Keratinocyte (primary cell): ENCODE data around the gene CTTNBP2NL. TPM values are rescaled to one million over a fixed set of nuclear protein-coding genes. Genes with fewer than 3 reads are reported as not detected.

Experiments
- DNase-seq: peaks from one replicate; pipeline ENCODE4 v3.0.0-alpha.2; 2011; ENCODE audit warnings: low read depth, missing footprints, low spot score
- FAIRE-seq: peaks from 2 replicates; lab custom pipeline; 2011; peaks lifted over from hg19 to GRCh38; lab: Jason Lieb, UNC
- H2AFZ ChIP-seq: 2 replicates; pipeline ENCODE4 v1.6.0; 2012; ENCODE audit warnings: low read length, control low read depth, inconsistent platforms; ENCODE audit not compliant: control insufficient read depth
- H3K27ac ChIP-seq: 2 replicates; pipeline ENCODE4 v1.5.1; 2011; ENCODE audit warnings: low read length; ENCODE audit not compliant: control insufficient read depth, insufficient read depth
- H3K27me3 ChIP-seq: 3 replicates; pipeline ENCODE4 v1.6.0; 2011; ENCODE audit warnings: low read length; ENCODE audit not compliant: control insufficient read depth, insufficient read depth; ENCODE audit errors: extremely low read depth
- H3K36me3 ChIP-seq, 2 experiments: 2 replicates in 1 of 2; 3 replicates in 1 of 2; pipeline ENCODE4 v1.5.1; 2011; ENCODE audit warnings: low read length in 2 of 2, mild to moderate bottlenecking in 1 of 2; ENCODE audit not compliant: control insufficient read depth in 2 of 2, insufficient read depth in 2 of 2; ENCODE audit errors: extremely low read depth in 1 of 2
- H3K4me1 ChIP-seq: 3 replicates; pipeline ENCODE4 v1.5.1; 2011; ENCODE audit warnings: low read length; ENCODE audit not compliant: control insufficient read depth, insufficient read depth; ENCODE audit errors: extremely low read depth
- H3K4me2 ChIP-seq: 3 replicates; pipeline ENCODE4 v1.6.0; 2011; ENCODE audit warnings: low read depth, low read length; ENCODE audit not compliant: control insufficient read depth, insufficient read depth; ENCODE audit errors: extremely low read depth
- H3K4me3 ChIP-seq, 3 experiments: fragments of 200-600 bp in 1 of 3; sonication (generic) in 1 of 3; 2 replicates in 2 of 3; 3 replicates in 1 of 3; pipeline ENCODE4 v1.5.1; 2011 to 2016; ENCODE audit warnings: low read length in 3 of 3, mild to moderate bottlenecking in 3 of 3, control low read depth in 2 of 3, inconsistent platforms in 1 of 3, low read depth in 1 of 3, mixed read lengths in 1 of 3, mixed run types in 1 of 3, moderate library complexity in 1 of 3; ENCODE audit not compliant: control insufficient read depth in 2 of 3, insufficient read depth in 2 of 3; ENCODE audit errors: extremely low read depth in 1 of 3
- H3K79me2 ChIP-seq: 2 replicates; pipeline ENCODE4 v1.6.0; 2012; ENCODE audit warnings: low read length; ENCODE audit not compliant: control insufficient read depth, insufficient read depth
- H3K9ac ChIP-seq: 3 replicates; pipeline ENCODE4 v1.6.0; 2011; ENCODE audit warnings: low read length; ENCODE audit not compliant: control insufficient read depth, insufficient read depth; ENCODE audit errors: extremely low read depth
- H3K9me1 ChIP-seq: 3 replicates; pipeline ENCODE4 v1.6.0; 2011; ENCODE audit warnings: low read length; ENCODE audit not compliant: control insufficient read depth, insufficient read depth; ENCODE audit errors: extremely low read depth
- H3K9me3 ChIP-seq: 2 replicates; pipeline ENCODE4 v1.5.1; 2012; ENCODE audit warnings: low read depth, low read length; ENCODE audit not compliant: control insufficient read depth
- H4K20me1 ChIP-seq: 3 replicates; pipeline ENCODE4 v1.6.0; 2011; ENCODE audit warnings: low read length; ENCODE audit not compliant: control insufficient read depth, insufficient read depth; ENCODE audit errors: extremely low read depth
- EZH2 ChIP-seq: IDR thresholded peaks from one replicate; pipeline ENCODE4 v1.6.1; 2012; ENCODE audit warnings: inconsistent platforms, mild to moderate bottlenecking, low read length, moderate library complexity
- dilution Hi-C: fragments of 300-500 bp; cut with MboI; formaldehyde crosslinking; loops from one replicate; pipeline ENCODE4 v1.7.0; 2020; ENCODE audit warnings: low sequenced_read_pairs; ENCODE audit not compliant: extremely low pct_ligation_motif_present
- polyA plus RNA-seq, 5 experiments: library from polyadenylated mRNA; depleted of rRNA in 3 of 5; stranded (reverse) in 3 of 5; stranded (forward) in 1 of 5; unstranded in 1 of 5; fragments of >200 nt; gene quantifications; 1 replicate in 1 of 5; 2 replicates in 3 of 5; 3 replicates in 1 of 5; pipeline versions ENCODE4 v1.2.1 to v1.2.3, GENCODE V29; 2011 to 2012; ENCODE audit warnings: missing spikeins in 2 of 5, low read depth in 1 of 5, low replicate concordance in 1 of 5
- TF ChIP-seq, protein P1 (sequence below), 3 experiments: IDR thresholded peaks in 1 of 3; conservative IDR thresholded peaks in 1 of 3; optimal IDR thresholded peaks in 1 of 3; 2 replicates in 2 of 3; 3 replicates in 1 of 3; pipeline versions ENCODE3 to v1.5.1; 2011; ENCODE audit warnings: low read length in 3 of 3, mild to moderate bottlenecking in 3 of 3, moderate library complexity in 2 of 3, control low read depth in 1 of 3, inconsistent platforms in 1 of 3; ENCODE audit not compliant: insufficient read depth in 2 of 3; ENCODE audit errors: extremely low read depth in 1 of 3

The CTTNBP2NL gene
- polyA plus RNA-seq, 1 donor (not counting 4 experiments of a cell fraction or from before 2014, with no cell fraction given): 19.1 TPM

DNA sequence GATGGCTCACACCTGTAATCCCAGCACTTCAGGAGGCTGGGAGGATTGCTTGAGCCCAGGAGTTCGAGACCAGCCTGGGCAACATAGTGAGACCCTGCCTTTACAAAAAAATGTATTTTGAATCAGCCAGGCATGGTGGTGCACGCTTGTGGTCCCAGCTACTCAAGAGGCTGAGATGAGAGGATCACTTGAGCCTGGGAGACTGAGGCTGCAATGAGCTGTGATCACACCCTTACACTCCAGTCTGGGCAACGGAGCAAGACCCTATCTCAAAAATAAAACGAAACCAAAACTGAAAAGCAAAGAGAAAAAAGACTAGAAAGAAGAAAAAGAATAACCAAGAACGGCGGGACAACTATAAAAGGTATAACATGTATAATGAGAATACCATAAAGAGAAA lies 97.3 kb downstream of the CTTNBP2NL start:
- no peaks in the 10 kb centered on the region for H3K36me3 ChIP-seq
- H3K27ac ChIP-seq: no peak overlapping the region
- DNase-seq (no peak), FAIRE-seq (no peak)
- no peak overlapping the region for H3K9ac ChIP-seq
- H3K9me1 ChIP-seq: no peaks in the 10 kb centered on the region
- dilution Hi-C loops: no loop called here
- TF ChIP-seq, protein P1, sequence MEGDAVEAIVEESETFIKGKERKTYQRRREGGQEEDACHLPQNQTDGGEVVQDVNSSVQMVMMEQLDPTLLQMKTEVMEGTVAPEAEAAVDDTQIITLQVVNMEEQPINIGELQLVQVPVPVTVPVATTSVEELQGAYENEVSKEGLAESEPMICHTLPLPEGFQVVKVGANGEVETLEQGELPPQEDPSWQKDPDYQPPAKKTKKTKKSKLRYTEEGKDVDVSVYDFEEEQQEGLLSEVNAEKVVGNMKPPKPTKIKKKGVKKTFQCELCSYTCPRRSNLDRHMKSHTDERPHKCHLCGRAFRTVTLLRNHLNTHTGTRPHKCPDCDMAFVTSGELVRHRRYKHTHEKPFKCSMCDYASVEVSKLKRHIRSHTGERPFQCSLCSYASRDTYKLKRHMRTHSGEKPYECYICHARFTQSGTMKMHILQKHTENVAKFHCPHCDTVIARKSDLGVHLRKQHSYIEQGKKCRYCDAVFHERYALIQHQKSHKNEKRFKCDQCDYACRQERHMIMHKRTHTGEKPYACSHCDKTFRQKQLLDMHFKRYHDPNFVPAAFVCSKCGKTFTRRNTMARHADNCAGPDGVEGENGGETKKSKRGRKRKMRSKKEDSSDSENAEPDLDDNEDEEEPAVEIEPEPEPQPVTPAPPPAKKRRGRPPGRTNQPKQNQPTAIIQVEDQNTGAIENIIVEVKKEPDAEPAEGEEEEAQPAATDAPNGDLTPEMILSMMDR (optimal IDR thresholded peaks at IDR 0.05 in 1 of 3, IDR thresholded peaks at IDR 0.05 in 1 of 3, conservative IDR thresholded peaks at IDR 0.05 in 1 of 3; ENCODE audit: extremely low read depth in 1 of 3, insufficient read depth in 2 of 3, low read length in 3 of 3): no peak
- no peak for TF ChIP-seq EZH2
- H4K20me1 ChIP-seq: no peaks in the 10 kb centered on the region
- no peaks in the 10 kb centered on the region for H3K27me3 ChIP-seq
- H3K4me2 ChIP-seq: no peak overlapping the region
- H3K4me1 ChIP-seq: no peaks in the 10 kb centered on the region
- no peaks in the 10 kb centered on the region for H3K79me2 ChIP-seq
- H3K9me3 ChIP-seq: no peaks in the 10 kb centered on the region
- no peak overlapping the region for H3K4me3 ChIP-seq
- no peak overlapping the region for H2AFZ ChIP-seq

DNA sequence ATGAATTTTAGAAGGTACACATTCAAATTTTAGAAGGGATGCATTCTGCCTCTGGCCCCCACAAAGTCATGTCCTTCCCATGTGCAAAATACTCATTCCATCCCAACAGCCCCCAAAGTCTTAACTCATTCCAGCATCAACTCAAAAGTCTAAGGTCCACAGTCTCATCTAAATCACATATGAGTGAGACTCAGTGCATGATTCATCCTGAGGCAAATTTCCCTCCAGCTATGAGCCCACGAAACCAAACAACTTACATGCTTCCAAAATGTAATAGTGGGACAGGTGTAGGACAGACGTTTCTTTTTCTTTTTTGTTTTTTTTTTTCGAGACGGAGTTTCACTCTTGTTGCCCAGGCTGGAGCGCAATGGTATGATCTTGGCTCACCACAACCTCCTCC lies 100.3 kb downstream of the CTTNBP2NL start:
- Histone ChIP-seq H3K27me3 (no peaks in the 10 kb centered on the region), H3K4me1 (no peaks in the 10 kb centered on the region), H3K9me3 (no peaks in the 10 kb centered on the region), H3K36me3 (no peaks in the 10 kb centered on the region), H3K79me2 (no peaks in the 10 kb centered on the region), H3K27ac (no peak overlapping the region), H3K9ac (no peak overlapping the region), H4K20me1 (no peaks in the 10 kb centered on the region), H3K9me1 (no peaks in the 10 kb centered on the region), H3K4me3 (no peak overlapping the region), H2AFZ (no peak overlapping the region), H3K4me2 (no peak overlapping the region)
- FAIRE-seq (no peak), DNase-seq (no peak)
- dilution Hi-C loops: no loop called here
- TF ChIP-seq, protein P1 (optimal IDR thresholded peaks at IDR 0.05 in 1 of 3, IDR thresholded peaks at IDR 0.05 in 1 of 3, conservative IDR thresholded peaks at IDR 0.05 in 1 of 3; ENCODE audit: extremely low read depth in 1 of 3, insufficient read depth in 2 of 3, low read length in 3 of 3): no peak
- no peak for TF ChIP-seq EZH2
